NCI-H128 (cell line): ENCODE results near the gene NLGN3.
"Not testable (repeated sequence)": the region's sequence is repeated elsewhere in the genome, so short reads cannot be mapped to it uniquely, and the experiment has no call there.

Source experiments
- DNase-seq: peaks from one replicate; lab custom pipeline; 2025; ENCODE audit not compliant: unreplicated experiment; lab: John Stamatoyannopoulos, UW

Gene NLGN3

GRCh38 chrX:71169586-71169985, 24.9 kb downstream of the NLGN3 start:
- no peak for DNase-seq

DNA sequence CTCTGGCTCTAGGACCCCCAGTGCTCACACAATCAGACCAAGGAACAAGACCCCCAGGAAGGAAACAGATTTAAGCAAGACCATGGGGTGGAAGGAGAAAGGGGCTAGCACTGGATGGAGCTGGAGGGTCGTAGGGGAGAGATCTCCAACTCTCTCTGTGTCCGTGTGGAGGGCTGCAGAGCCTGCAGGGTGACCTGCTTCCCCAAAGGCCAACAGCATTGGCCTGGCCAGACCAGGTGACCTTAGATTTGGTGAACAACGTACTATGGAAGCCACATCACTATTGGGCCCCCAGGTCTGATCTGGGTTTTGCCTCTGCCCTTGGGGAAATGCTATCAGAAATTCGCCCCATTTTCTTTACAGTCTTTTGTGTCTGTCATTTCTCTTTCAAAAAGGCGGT, 26.0 kb downstream of the NLGN3 start:
- DNase-seq: no peak

GRCh38 chrX:71171110-71171801, 26.6 kb downstream of the NLGN3 start:
- no peak for DNase-seq

DNA sequence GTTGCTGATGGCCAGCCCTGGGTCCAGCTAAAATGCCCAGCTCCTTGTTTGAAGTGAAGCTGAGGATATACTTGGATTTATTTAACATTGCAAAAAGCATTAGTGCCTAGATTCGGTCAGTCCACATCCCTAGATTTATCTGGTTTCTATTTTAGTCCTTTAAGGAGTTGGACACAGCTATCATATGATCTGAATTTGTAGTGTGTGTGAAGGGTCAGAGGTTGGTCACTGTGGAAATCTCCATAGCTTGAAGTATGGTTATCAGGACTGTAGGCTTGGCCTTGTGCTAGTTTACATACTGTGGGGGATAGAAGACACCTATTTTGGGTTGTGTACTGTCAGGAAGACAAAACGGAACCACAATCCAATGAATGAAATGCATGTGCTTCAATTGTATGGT, 28.8 kb downstream of the NLGN3 start:
- no peak for DNase-seq

DNA sequence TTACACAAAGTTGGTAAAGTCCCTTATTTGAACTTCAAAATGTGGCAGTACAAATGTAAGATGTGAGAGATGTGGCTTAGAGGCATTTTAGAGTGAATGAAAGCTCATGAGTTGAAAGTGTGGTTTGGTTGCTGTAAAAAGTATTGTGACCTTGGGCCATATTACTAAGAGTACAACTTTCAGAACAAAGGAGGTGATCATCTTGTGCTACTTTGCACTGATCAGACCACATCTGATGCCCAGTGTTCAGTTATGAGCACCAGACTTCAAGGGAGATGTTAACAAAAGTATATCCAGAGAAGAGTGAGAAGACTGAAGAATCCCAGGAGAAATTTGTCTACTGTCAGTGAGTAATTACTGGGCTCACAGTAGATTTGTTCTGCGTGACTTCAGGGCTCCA, 30.2 kb downstream of the NLGN3 start:
- no peak for DNase-seq

DNA sequence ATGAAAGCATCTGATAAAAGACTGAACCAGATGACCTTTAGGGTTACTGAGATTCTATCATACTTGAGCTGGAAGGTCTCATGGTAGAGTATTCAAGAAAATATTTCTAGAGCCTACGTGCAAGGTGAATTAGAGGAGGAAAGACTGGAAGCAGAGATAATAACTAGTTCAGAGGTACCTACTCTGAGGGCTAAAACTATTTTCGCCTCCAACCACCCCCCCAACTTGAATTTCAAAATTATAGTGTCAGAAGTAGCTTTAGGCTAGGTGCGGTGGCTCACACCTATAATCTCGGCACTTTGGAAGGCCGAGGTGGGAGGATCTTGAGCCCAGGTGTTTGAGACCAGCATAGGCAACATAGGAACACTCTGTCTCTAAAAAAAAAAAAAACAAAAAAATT, 30.9 kb downstream of the NLGN3 start:
- DNase-seq: no peak

- DNase-seq: no peak
Measured at GRCh38 chrX:71177327-71177726, 32.7 kb downstream of the NLGN3 start.

GRCh38 chrX:71178908-71179307, 34.3 kb downstream of the NLGN3 start:
- DNase-seq: peak; percentile 9

- DNase-seq: not testable (repeated sequence)
Measured at GRCh38 chrX:71180579-71181265, 36.1 kb downstream of the NLGN3 start.

DNA sequence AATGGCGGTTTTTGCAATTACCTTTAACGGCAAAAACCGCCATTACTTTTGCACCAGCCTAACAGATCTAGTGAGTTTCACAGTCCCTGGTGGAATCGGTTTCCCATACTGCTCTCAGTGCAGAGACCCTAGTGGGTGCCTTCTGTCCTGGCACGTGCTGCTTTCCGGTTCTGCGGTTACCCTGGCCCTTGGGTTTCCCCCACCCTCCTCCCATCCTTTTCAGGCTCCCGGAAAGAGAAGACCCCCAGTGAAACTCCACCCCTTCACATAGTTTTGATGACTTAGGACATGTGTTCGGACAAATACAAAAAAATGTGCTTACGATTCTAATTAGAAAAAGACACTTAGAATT, 36.9 kb downstream of the NLGN3 start:
- no peak for DNase-seq

GRCh38 chrX:71181910-71182799, 37.5 kb downstream of the NLGN3 start:
- peak; percentile 89 for DNase-seq

DNA sequence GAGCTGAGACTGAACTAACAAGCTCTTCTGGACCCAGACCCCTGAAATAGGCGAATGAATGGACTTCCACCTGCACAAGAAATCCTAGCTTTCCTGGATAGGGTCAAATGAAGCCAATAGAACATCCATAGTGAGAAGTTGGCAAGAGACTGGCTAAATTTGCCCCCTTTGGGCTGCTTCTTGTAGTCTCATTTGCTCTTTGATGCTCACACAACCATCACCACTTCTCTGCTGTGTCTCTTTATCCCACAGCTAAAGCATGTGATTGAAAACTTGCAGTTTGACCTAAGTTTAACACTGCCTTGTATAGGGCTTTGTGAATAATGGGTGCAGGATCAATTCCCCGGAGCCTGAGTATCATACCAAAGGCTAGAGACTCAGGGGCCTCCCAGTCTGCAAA, 38.2 kb downstream of the NLGN3 start:
- no peak for DNase-seq

GRCh38 chrX:71183341-71183740, 38.7 kb downstream of the NLGN3 start:
- DNase-seq: no peak

- no peak for DNase-seq
Measured at GRCh38 chrX:71184092-71184491, 39.5 kb downstream of the NLGN3 start.

DNA sequence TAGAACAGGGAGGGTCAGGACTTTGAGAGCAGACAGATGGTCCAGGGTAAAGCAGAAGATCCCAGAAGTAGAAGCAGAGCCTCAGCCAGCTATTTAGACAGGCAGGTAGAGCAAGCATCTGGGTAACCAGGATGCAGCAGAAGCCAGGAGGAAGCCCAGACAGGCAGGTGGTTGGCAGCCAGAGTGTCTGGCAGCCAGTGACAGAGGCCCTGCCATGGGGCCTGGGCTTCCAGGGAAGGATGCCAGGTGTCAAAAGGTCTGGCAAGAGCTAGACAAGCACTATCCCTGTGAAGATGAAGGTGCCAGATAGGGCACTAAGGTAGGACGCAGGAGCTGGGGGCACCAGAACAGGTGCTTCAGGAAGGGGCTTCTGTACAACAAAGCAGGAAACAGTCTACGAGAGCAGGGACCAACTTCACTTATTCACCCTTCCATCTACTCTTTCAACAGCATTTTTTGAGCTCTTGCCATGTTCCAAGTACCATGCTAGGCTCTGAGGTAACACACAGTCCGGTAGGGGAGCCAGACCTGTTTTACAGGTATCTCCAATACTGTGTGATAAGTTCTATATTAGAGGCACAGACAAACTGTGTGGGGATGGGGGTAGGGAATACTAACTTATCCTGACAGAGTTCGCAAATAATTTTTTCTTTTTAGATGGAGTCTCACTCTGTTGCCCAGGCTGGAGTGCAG, 40.3 kb downstream of the NLGN3 start:
- DNase-seq: no peak

DNA sequence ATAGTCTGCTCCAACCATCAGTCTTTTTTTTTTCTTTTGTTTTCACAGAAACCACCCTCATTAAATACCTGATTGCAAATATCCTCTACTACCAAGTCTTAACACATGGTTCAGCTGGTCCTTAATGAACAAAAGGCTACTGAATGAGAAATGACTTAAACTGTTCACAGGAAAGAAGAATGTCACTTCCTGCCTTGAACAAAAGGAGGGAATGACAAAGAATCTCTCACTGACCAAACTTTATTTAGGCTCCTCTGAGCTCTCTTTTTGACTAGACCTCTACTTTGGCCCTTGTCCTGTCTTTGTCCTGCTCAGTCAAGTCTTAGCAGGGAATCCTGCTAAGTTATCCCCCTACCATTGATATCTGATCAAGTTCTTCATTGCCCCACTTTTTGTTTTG, 46.6 kb downstream of the NLGN3 start:
- DNase-seq: no peak

DNA sequence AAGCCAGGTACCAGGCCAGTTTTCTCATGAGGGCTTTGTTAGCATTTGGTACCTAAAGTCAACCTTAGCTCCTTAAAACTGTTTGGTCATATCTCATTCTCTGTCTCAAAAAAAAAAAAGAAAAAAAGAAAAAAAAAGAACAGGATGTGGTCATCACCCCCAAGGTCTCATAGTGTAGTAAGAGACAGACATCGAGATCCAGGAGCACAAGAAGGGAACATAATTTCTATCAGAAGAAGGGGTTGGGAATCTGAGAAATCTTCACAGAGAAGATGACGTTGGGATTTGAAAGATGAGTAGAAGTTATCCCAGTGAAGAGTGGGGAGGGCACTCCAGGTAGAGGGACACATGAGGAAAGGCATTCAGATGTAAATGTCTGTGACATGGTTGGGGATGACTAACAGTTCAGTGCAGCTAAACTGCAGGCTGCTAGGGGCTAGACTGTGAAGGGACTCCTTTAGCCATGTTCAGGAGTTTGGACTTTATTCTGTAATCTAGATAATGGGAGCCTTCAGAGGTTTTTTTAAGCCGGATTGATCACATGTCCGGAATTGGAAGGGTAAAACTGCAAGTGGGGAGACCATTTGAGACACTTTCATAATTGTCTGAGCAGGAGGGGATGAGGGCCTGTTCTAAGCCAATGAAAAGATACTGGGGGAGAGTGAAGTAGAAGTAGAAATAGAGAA, 51.5 kb downstream of the NLGN3 start:
- no peak for DNase-seq

- DNase-seq: no peak
Measured at GRCh38 chrX:71198066-71198465, 53.4 kb downstream of the NLGN3 start.

- DNase-seq: no peak
Measured at GRCh38 chrX:71199252-71200008, 54.8 kb downstream of the NLGN3 start.

DNA sequence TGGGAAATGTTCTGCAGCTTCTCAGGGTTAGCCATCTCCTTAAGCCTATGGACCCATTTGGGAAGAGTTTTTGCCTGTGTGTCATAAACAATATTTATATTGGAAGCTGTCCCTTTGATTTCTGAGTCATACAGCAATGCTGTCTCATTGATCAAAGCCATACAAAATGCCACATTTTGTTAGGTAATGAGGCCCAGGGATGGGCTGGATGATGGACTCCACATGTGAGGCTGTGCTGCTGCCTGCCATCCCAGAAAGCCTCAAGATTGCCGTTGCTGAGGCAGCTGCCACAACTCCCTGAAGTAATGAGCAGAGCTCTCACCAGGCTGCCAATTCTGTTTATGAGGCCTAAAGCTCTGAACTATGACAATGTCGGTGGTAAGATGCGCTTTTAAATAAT, 66.2 kb downstream of the NLGN3 start:
- DNase-seq: no peak
